BLaER1 treated with 17β-estradiol and CSF1 and Interleukin-3, amounts not matched to agents 10 nM and 100 nM (cell line): ENCODE measurements around the gene NOXA1.

Source experiments
- H3K27ac ChIP-seq, 11 experiments: shearing (Covaris generic); formaldehyde crosslinking; 2 replicates each; pipeline ENCODE4 v1.8.1; 2022
- H3K27me3 ChIP-seq, 11 experiments: shearing (Covaris generic); formaldehyde crosslinking; 2 replicates each; pipeline ENCODE4 v1.8.1; 2022
- H3K36me3 ChIP-seq, 11 experiments: shearing (Covaris generic); formaldehyde crosslinking; 2 replicates each; pipeline ENCODE4 v1.8.1; 2022
- H3K4me1 ChIP-seq, 10 experiments: shearing (Covaris generic); formaldehyde crosslinking; 2 replicates each; pipeline ENCODE4 v1.8.1; 2022
- H3K4me2 ChIP-seq, 11 experiments: shearing (Covaris generic); formaldehyde crosslinking; 2 replicates each; pipeline ENCODE4 v1.8.1; 2022
- H3K4me3 ChIP-seq, 10 experiments: shearing (Covaris generic); formaldehyde crosslinking; 2 replicates each; pipeline ENCODE4 v1.8.1; 2022
- H3K9ac ChIP-seq, 11 experiments: shearing (Covaris generic); formaldehyde crosslinking; 2 replicates each; pipeline ENCODE4 v1.8.1; 2022
- H3K9me3 ChIP-seq, 11 experiments: shearing (Covaris generic); formaldehyde crosslinking; replicated peaks in 1 of 11; 2 replicates each; pipeline ENCODE4 v1.8.1; 2022
- H4K20me1 ChIP-seq, 11 experiments: shearing (Covaris generic); formaldehyde crosslinking; 2 replicates each; pipeline ENCODE4 v1.8.1; 2022
- Cebpa-rat ChIP-seq, 11 experiments: shearing (Covaris generic); IDR thresholded peaks; 2 replicates each; pipeline ENCODE4 v1.8.1; 2022

The NOXA1 gene

GRCh38 chr9:137456864-137457405 is 33.7 kb downstream of the NOXA1 start:
- Histone ChIP-seq H3K4me3 (peak overlapping the region in 3 of 10 experiments; percentile 82 to 85 (median 84); a peak in 3 of 20 replicates), H3K4me2 (peak overlapping the region; percentile 97 to 100 (median 100)), H3K36me3 (peaks cover 0 to 40% (median 21%) of the 10 kb centered on the region in 11 experiments; a peak in 15 of 22 replicates), H4K20me1 (peaks cover 0 to 70% (median 57%) of the 10 kb centered on the region in 11 experiments; a peak in 19 of 22 replicates), H3K27me3 (peaks cover 0 to 5% (median 2%) of the 10 kb centered on the region in 11 experiments; a peak in 11 of 22 replicates), H3K27ac (no peak overlapping the region), H3K4me1 (peaks cover 71 to 92% (median 91%) of the 10 kb centered on the region in 10 experiments), H3K9ac (peak overlapping the region in 9 of 11 experiments; percentile 60 to 90 (median 86); a peak in 12 of 22 replicates), H3K9me3 (0 out of 22 replicates have a peak, but pooled peaks cover 0 to 2% (median 0%) of the 10 kb centered on the region in 11 experiments)
- TF ChIP-seq Cebpa-rat (IDR thresholded peaks at IDR 0.05): no peak

- peak overlapping the region; percentile 97 to 100 (median 100) for H3K4me2 ChIP-seq
- H3K27ac ChIP-seq: peak overlapping the region in 3 of 11 experiments; percentile 71 to 80 (median 78); a peak in 5 of 22 replicates
- H3K9me3 ChIP-seq: 0 out of 22 replicates have a peak, but pooled peaks cover 0 to 5% (median 0%) of the 10 kb centered on the region in 11 experiments
- H3K9ac ChIP-seq: peak overlapping the region; percentile 77 to 90 (median 86); a peak in 21 of 22 replicates
- peak overlapping the region; percentile 69 to 85 (median 80) for H3K4me3 ChIP-seq
- H3K27me3 ChIP-seq: peaks cover 0 to 11% (median 8%) of the 10 kb centered on the region in 11 experiments; a peak in 14 of 22 replicates
- peaks cover 75 to 92% (median 91%) of the 10 kb centered on the region in 10 experiments for H3K4me1 ChIP-seq
- TF ChIP-seq Cebpa-rat (IDR thresholded peaks at IDR 0.05): no peak
- H3K36me3 ChIP-seq: peaks cover 0 to 39% (median 21%) of the 10 kb centered on the region in 11 experiments; a peak in 15 of 22 replicates
- H4K20me1 ChIP-seq: peaks cover 0 to 70% (median 54%) of the 10 kb centered on the region in 11 experiments; a peak in 19 of 22 replicates
Measured at GRCh38 chr9:137457406-137458193, 34.4 kb downstream of the NOXA1 start.

- Histone ChIP-seq H3K27ac (peak overlapping the region; percentile 63 to 87 (median 80); a peak in 21 of 22 replicates), H3K9ac (peak overlapping the region; percentile 77 to 90 (median 86))
Measured at GRCh38 chr9:137458194-137459151, 35.3 kb downstream of the NOXA1 start.

GRCh38 chr9:137459152-137459600 is 36.0 kb downstream of the NOXA1 start, which contains the start of gene NSMF:
Gene NSMF, minus strand, starts transcription at chr9:137459334. Its CDS starts 232 bp downstream, at chr9:137459102.
- Histone ChIP-seq H3K36me3 (peaks cover 0 to 28% (median 15%) of the 10 kb centered on the region in 11 experiments; a peak in 14 of 22 replicates), H3K27me3 (peaks cover 0 to 14% (median 12%) of the 10 kb centered on the region in 11 experiments; a peak in 14 of 22 replicates), H3K4me3 (peak within 1 kb of the TSS; percentile 69 to 85 (median 80)), H3K4me2 (peak within 1 kb of the TSS; percentile 97 to 100 (median 100)), H3K4me1 (peaks cover 63 to 86% (median 82%) of the 10 kb centered on the region in 10 experiments), H4K20me1 (peaks cover 0 to 61% (median 44%) of the 10 kb centered on the region in 11 experiments; a peak in 19 of 22 replicates), H3K9ac (peak within 1 kb of the TSS; percentile 77 to 90 (median 86)), H3K9me3 (0 out of 22 replicates have a peak, but pooled peaks cover 0 to 5% (median 0%) of the 10 kb centered on the region in 11 experiments), H3K27ac (peak within 1 kb of the TSS; percentile 63 to 87 (median 80); a peak in 21 of 22 replicates)
- no peak for TF ChIP-seq Cebpa-rat (IDR thresholded peaks at IDR 0.05)

More at GRCh38 chr9:137458194-137459151, 35.3 kb downstream of the NOXA1 start:
- H3K4me3 ChIP-seq: peak overlapping the region; percentile 69 to 85 (median 80)
- peaks cover 66 to 91% (median 86%) of the 10 kb centered on the region in 10 experiments for H3K4me1 ChIP-seq
- no peak for TF ChIP-seq Cebpa-rat (IDR thresholded peaks at IDR 0.05)
- H3K36me3 ChIP-seq: peaks cover 0 to 30% (median 15%) of the 10 kb centered on the region in 11 experiments; a peak in 14 of 22 replicates
- peaks cover 0 to 14% (median 12%) of the 10 kb centered on the region in 11 experiments; a peak in 14 of 22 replicates for H3K27me3 ChIP-seq
- H4K20me1 ChIP-seq: peaks cover 0 to 64% (median 46%) of the 10 kb centered on the region in 11 experiments; a peak in 19 of 22 replicates
- peak overlapping the region; percentile 97 to 100 (median 100) for H3K4me2 ChIP-seq
- H3K9me3 ChIP-seq: 0 out of 22 replicates have a peak, but pooled peaks cover 0 to 5% (median 0%) of the 10 kb centered on the region in 11 experiments

GRCh38 chr9:137459601-137460362 is 36.6 kb downstream of the NOXA1 start:
- peak overlapping the region; percentile 69 to 85 (median 80); a peak in 19 of 20 replicates for H3K4me3 ChIP-seq
- peak overlapping the region; percentile 32 to 87 (median 80); a peak in 20 of 22 replicates for H3K27ac ChIP-seq
- peak overlapping the region; percentile 97 to 100 (median 100) for H3K4me2 ChIP-seq
- H3K36me3 ChIP-seq: peaks cover 0 to 25% (median 14%) of the 10 kb centered on the region in 11 experiments; a peak in 14 of 22 replicates
- TF ChIP-seq Cebpa-rat (IDR thresholded peaks at IDR 0.05): no peak
- H4K20me1 ChIP-seq: peaks cover 0 to 55% (median 39%) of the 10 kb centered on the region in 11 experiments; a peak in 19 of 22 replicates
- H3K4me1 ChIP-seq: peaks cover 57 to 80% (median 76%) of the 10 kb centered on the region in 10 experiments
- H3K9ac ChIP-seq: peak overlapping the region; percentile 77 to 90 (median 86)
- 0 out of 22 replicates have a peak, but pooled peaks cover 0 to 5% (median 0%) of the 10 kb centered on the region in 11 experiments for H3K9me3 ChIP-seq
- H3K27me3 ChIP-seq: peaks cover 0 to 14% (median 12%) of the 10 kb centered on the region in 11 experiments; a peak in 14 of 22 replicates

- peaks cover 49 to 71% (median 68%) of the 10 kb centered on the region in 10 experiments for H3K4me1 ChIP-seq
- peaks cover 0 to 14% (median 12%) of the 10 kb centered on the region in 11 experiments; a peak in 14 of 22 replicates for H3K27me3 ChIP-seq
- 0 out of 22 replicates have a peak, but pooled peaks cover 0 to 5% (median 0%) of the 10 kb centered on the region in 11 experiments for H3K9me3 ChIP-seq
- TF ChIP-seq Cebpa-rat (IDR thresholded peaks at IDR 0.05): no peak
- H3K4me2 ChIP-seq: peak overlapping the region; percentile 97 to 100 (median 100); a peak in 18 of 22 replicates
- H3K9ac ChIP-seq: peak overlapping the region in 7 of 11 experiments; percentile 29 to 90 (median 87); a peak in 6 of 22 replicates
- H4K20me1 ChIP-seq: peaks cover 0 to 46% (median 31%) of the 10 kb centered on the region in 11 experiments; a peak in 19 of 22 replicates
- no peak overlapping the region for H3K4me3 ChIP-seq
- H3K36me3 ChIP-seq: peaks cover 0 to 16% (median 8%) of the 10 kb centered on the region in 11 experiments; a peak in 13 of 22 replicates
- peak overlapping the region in 3 of 11 experiments; percentile 78 to 87 (median 80); a peak in 3 of 22 replicates for H3K27ac ChIP-seq
Measured at GRCh38 chr9:137460363-137461315, 37.4 kb downstream of the NOXA1 start.
